Measurements from ENCODE around the gene INHBA. TPM values are rescaled to one million over a fixed set of nuclear protein-coding genes. Genes with fewer than 3 reads are reported as not detected.

Gene INHBA
- total and polyA plus RNA-seq, 2 of the 4 experiments (the other 2 are of a cell fraction): 60.2 to 112 TPM

- Histone ChIP-seq H2BK20ac (ENCODE audit: low read depth, low read length) (no peak overlapping the region), H3K18ac (ENCODE audit: low read depth, low read length) (no peak overlapping the region), H3K36me3 (ENCODE audit: control insufficient read depth, insufficient read depth, low read length) (no peaks in the 10 kb centered on the region), H3K4me1 (ENCODE audit: control insufficient read depth, insufficient read depth, low read length) (no peaks in the 10 kb centered on the region), H4K91ac (ENCODE audit: insufficient read depth, low read depth, low read length) (no peak overlapping the region), H4K8ac (ENCODE audit: low read depth in 2 of 2, low read length in 2 of 2) (no peak overlapping the region), H3K14ac (replicated peaks; ENCODE audit: low read depth, low read length) (no peak overlapping the region), H3K27ac (ENCODE audit: insufficient read depth, low read length) (no peak overlapping the region), H3K4ac (ENCODE audit: low read depth, low read length) (no peak overlapping the region), H2BK15ac (ENCODE audit: low read depth, low read length) (no peak overlapping the region), H3K9ac (ENCODE audit: low read depth, low read length) (no peak overlapping the region), H2AK5ac (ENCODE audit: low read depth, low read length) (no peak overlapping the region), H3K27me3 (ENCODE audit: control insufficient read depth, insufficient read depth, low read length) (no peaks in the 10 kb centered on the region), H3K4me2 (ENCODE audit: low read depth, low read length) (no peak overlapping the region), H3K23ac (ENCODE audit: low read depth, low read length) (no peak overlapping the region), H4K20me1 (ENCODE audit: insufficient read depth, low read length) (no peaks in the 10 kb centered on the region), H3K9me1 (ENCODE audit: insufficient read depth, low read length) (peaks cover 3% of the 10 kb centered on the region; the same call in 1 of the 2 replicates), H2AK9ac (replicated peaks; ENCODE audit: low read depth, low read length, poor library complexity) (no peak overlapping the region), H2BK5ac (ENCODE audit: low read depth, low read length, poor library complexity, severe bottlenecking) (no peak overlapping the region), H3K56ac (ENCODE audit: extremely low read depth, insufficient read depth, low read length) (no peak overlapping the region), H3K4me3 (ENCODE audit: insufficient read depth, low read depth, low read length) (no peak overlapping the region), H3K9me3 (ENCODE audit: control insufficient read depth, insufficient read depth, low read length) (peaks cover 6% of the 10 kb centered on the region), H2AFZ (replicated peaks; ENCODE audit: low read length, poor library complexity) (no peak overlapping the region), H3K79me1 (ENCODE audit: low read depth in 1 of 2, low read length in 2 of 2) (no peaks in the 10 kb centered on the region), H2BK120ac (ENCODE audit: low read depth, low read length) (no peak overlapping the region), H4K5ac (ENCODE audit: low read depth, low read length) (no peak overlapping the region)
- no peak for DNase-seq
- ATAC-seq (ENCODE audit: low read depth): no peak
- no TSS peak for BruUV-seq (replicated peaks)
- intact Hi-C loops (cut with micrococcal nuclease): loop anchor here (10.0 kb wide), 1 partner anchor 1504 kb away; no protein-coding TSS in a partner anchor
- POLR2A ChIA-PET (ENCODE audit: unreplicated experiment): no interaction called here
- CTCF ChIA-PET: no interaction called here
- no CpG with 5 or more reads among the region's 3 CpGs for WGBS, 2 experiments (ENCODE audit: extremely low coverage in 2 of 2, insufficient read length in 1 of 2)
- in situ Hi-C loops (cut with MboI; ENCODE audit: low sequenced_read_pairs): no loop called here
- dilution Hi-C loops (cut with HindIII; ENCODE audit: low sequenced_read_pairs, unreplicated experiment): no loop called here
- no peak for TF ChIP-seq MAZ (IDR thresholded peaks at IDR 0.05; ENCODE audit: borderline replicate concordance, low read depth, low read length)
- no peak for TF ChIP-seq FOS (IDR thresholded peaks at IDR 0.05; ENCODE audit: low read depth, low read length)
- no peak for TF ChIP-seq RCOR1 (IDR thresholded peaks at IDR 0.05; ENCODE audit: insufficient replicate concordance, low read length)
- TF ChIP-seq CTCF (conservative IDR thresholded peaks at IDR 0.05; ENCODE audit: low read depth, low read length): no peak
- TF ChIP-seq RAD21 (IDR thresholded peaks at IDR 0.05; ENCODE audit: low read length): no peak
- no peak for TF ChIP-seq USF2 (IDR thresholded peaks at IDR 0.05; ENCODE audit: low read depth, low read length)
- no peak for TF ChIP-seq NFE2L2 (IDR thresholded peaks at IDR 0.05; ENCODE audit: low read depth, low read length)
These were observed 35.9 kb upstream of the INHBA start for GRCh38 chr7:41738806-41739205.

Data from IMR-90 (cell line).